Middle frontal gyrus (tissue), 1 donor: ENCODE results near the gene YY1.

Experiments used
- DNase-seq: peaks from one replicate; pipeline ENCODE4 v3.0.0-alpha.2; 2015; ENCODE audit warnings: low spot score; ENCODE audit errors: extremely low spot score

Gene YY1

GRCh38 chr14:100332071-100332639, 93.2 kb downstream of the YY1 start:
- no peak for DNase-seq
